DOHH2 (cell line): ENCODE data around the gene LITAF.

Experiments
- EZH2phosphoT487 ChIP-seq: fragments of 200-600 bp; sonication (generic); IDR thresholded peaks from 2 replicates; pipeline ENCODE4 v1.6.1; 2017; ENCODE audit warnings: borderline replicate concordance, mild to moderate bottlenecking, antibody characterized with exemption, low read length, moderate library complexity, mixed read lengths
- TF ChIP-seq, protein P1 (sequence below): fragments of 200-600 bp; sonication (generic); IDR thresholded peaks from one replicate; pipeline ENCODE4 v1.5.1; 2014; ENCODE audit warnings: antibody characterized with exemption, mild to moderate bottlenecking, low read depth, low read length; ENCODE audit not compliant: poor library complexity, severe bottlenecking

DNA sequence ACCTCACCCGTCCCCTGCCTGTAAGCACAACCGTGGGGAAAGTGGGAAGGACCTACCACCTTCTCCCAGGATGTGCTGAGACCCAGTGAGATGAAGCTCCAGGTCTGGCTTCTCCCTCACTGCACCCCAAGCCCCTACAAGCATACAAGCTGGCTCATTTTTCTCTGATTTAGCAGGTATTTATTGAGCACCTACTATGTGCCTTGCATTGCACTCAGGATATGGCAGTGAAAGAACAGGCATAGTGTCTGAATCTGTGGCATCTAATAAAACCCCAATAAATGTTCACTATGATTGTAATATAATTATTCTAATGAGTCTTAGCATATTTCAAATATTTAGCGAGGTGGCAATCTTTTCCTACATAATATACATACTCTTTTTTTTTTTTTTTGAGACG, 84.5 kb downstream of the LITAF start:
- TF ChIP-seq, protein P1, sequence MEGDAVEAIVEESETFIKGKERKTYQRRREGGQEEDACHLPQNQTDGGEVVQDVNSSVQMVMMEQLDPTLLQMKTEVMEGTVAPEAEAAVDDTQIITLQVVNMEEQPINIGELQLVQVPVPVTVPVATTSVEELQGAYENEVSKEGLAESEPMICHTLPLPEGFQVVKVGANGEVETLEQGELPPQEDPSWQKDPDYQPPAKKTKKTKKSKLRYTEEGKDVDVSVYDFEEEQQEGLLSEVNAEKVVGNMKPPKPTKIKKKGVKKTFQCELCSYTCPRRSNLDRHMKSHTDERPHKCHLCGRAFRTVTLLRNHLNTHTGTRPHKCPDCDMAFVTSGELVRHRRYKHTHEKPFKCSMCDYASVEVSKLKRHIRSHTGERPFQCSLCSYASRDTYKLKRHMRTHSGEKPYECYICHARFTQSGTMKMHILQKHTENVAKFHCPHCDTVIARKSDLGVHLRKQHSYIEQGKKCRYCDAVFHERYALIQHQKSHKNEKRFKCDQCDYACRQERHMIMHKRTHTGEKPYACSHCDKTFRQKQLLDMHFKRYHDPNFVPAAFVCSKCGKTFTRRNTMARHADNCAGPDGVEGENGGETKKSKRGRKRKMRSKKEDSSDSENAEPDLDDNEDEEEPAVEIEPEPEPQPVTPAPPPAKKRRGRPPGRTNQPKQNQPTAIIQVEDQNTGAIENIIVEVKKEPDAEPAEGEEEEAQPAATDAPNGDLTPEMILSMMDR: no peak
- TF ChIP-seq EZH2phosphoT487: no peak
